ENCODE results near the gene MRRF. TPM values are rescaled to one million over a fixed set of nuclear protein-coding genes. Genes with fewer than 3 reads are reported as not detected.

The MRRF gene
- total RNA-seq, 1 experiment from 2014 or later, result 42.3 TPM

GRCh38 chr9:122248448-122248865 is 16.2 kb upstream of the MRRF start:
- ATAC-seq, result no peak
- DNase-seq (ENCODE audit: low spot score), result no peak
- Mint-ChIP-seq H3K27ac (no peak overlapping the region), H3K4me1 (peaks cover 21% of the 10 kb centered on the region), H3K27me3 (ENCODE audit: low read depth) (no peaks in the 10 kb centered on the region), H3K36me3 (peaks cover 46% of the 10 kb centered on the region), H3K4me3 (no peak overlapping the region), H3K9me3 (no peaks in the 10 kb centered on the region)
- ChIA-PET CTCF (interaction anchor here (1.0 kb wide), 1 partner anchor 34 kb away, joined by 3 read pairs; no protein-coding TSS in a partner anchor), POLR2A (no interaction called here)
- TF ChIP-seq ZMAT4 (CRISPR knock-in tag; IDR thresholded peaks at IDR 0.05) (no peak), JAZF1 (CRISPR knock-in tag; IDR thresholded peaks at IDR 0.05) (no peak), ZNF263 (CRISPR knock-in tag; IDR thresholded peaks at IDR 0.05; ENCODE audit: low read depth) (no peak), GABPB1 (CRISPR knock-in tag; IDR thresholded peaks at IDR 0.05) (no peak), ESRRA (CRISPR knock-in tag; IDR thresholded peaks at IDR 0.05; ENCODE audit: borderline replicate concordance) (no peak), JUN (CRISPR knock-in tag; IDR thresholded peaks at IDR 0.05) (no peak), ZNF281 (CRISPR knock-in tag; IDR thresholded peaks at IDR 0.05) (no peak), ELF4 (CRISPR knock-in tag; IDR thresholded peaks at IDR 0.05; ENCODE audit: low read depth) (no peak)

DNA sequence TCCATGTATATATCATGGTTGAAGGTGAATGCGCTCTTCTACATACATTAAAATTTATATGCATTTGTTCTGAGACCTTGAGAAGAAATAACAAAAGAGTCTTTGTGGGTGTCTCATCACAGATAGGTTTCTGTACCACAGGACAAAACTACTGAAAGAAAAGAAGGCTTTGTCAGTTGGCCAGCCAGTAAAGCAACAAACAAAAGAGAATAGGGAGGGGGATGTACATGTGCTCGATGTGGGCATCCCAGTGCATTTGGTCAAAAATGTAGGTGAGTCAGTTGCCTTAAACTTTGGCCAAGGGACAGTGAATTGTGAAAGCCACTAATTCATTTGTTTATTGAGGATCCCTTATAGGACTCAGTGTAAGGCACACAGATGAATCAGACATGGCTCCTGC is 13.3 kb upstream of the MRRF start:
- ChIA-PET CTCF (no interaction called here), POLR2A (no interaction called here)
- TF ChIP-seq PRRX2 (CRISPR knock-in tag; IDR thresholded peaks at IDR 0.05) (no peak), ZNF138 (CRISPR knock-in tag; conservative IDR thresholded peaks at IDR 0.05) (no peak), GABPB1 (CRISPR knock-in tag; IDR thresholded peaks at IDR 0.05) (no peak), MYBL2 (CRISPR knock-in tag; IDR thresholded peaks at IDR 0.05) (no peak), NFE2L1 (CRISPR knock-in tag; IDR thresholded peaks at IDR 0.05) (no peak), NFATC4 (CRISPR knock-in tag; IDR thresholded peaks at IDR 0.05) (no peak), ZNF232 (CRISPR knock-in tag; IDR thresholded peaks at IDR 0.05) (no peak), NFYB (CRISPR knock-in tag; conservative IDR thresholded peaks at IDR 0.05; ENCODE audit: low read depth) (no peak), ESRRA (CRISPR knock-in tag; IDR thresholded peaks at IDR 0.05; ENCODE audit: borderline replicate concordance) (no peak), ZNF281 (CRISPR knock-in tag; IDR thresholded peaks at IDR 0.05) (no peak), CREB1 (CRISPR knock-in tag; IDR thresholded peaks at IDR 0.05) (no peak), NR2C2 (CRISPR knock-in tag; IDR thresholded peaks at IDR 0.05) (no peak), ELF4 (CRISPR knock-in tag; IDR thresholded peaks at IDR 0.05; ENCODE audit: low read depth) (no peak), MXD4 (CRISPR knock-in tag; IDR thresholded peaks at IDR 0.05; ENCODE audit: borderline replicate concordance) (no peak), HMGA2 (CRISPR knock-in tag; IDR thresholded peaks at IDR 0.05) (no peak)
- TF ChIP-seq, protein P1, sequence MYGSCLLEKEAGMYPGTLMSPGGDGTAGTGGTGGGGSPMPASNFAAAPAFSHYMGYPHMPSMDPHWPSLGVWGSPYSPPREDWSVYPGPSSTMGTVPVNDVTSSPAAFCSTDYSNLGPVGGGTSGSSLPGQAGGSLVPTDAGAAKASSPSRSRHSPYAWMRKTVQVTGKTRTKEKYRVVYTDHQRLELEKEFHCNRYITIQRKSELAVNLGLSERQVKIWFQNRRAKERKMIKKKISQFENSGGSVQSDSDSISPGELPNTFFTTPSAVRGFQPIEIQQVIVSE (CRISPR knock-in tag; IDR thresholded peaks at IDR 0.05; ENCODE audit: borderline replicate concordance), result no peak
- TF ChIP-seq, protein P2, sequence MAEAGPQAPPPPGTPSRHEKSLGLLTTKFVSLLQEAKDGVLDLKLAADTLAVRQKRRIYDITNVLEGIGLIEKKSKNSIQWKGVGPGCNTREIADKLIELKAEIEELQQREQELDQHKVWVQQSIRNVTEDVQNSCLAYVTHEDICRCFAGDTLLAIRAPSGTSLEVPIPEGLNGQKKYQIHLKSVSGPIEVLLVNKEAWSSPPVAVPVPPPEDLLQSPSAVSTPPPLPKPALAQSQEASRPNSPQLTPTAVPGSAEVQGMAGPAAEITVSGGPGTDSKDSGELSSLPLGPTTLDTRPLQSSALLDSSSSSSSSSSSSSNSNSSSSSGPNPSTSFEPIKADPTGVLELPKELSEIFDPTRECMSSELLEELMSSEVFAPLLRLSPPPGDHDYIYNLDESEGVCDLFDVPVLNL (CRISPR knock-in tag; IDR thresholded peaks at IDR 0.05; ENCODE audit: borderline replicate concordance, low read depth), result no peak
- TF ChIP-seq, protein P3, sequence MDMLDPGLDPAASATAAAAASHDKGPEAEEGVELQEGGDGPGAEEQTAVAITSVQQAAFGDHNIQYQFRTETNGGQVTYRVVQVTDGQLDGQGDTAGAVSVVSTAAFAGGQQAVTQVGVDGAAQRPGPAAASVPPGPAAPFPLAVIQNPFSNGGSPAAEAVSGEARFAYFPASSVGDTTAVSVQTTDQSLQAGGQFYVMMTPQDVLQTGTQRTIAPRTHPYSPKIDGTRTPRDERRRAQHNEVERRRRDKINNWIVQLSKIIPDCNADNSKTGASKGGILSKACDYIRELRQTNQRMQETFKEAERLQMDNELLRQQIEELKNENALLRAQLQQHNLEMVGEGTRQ (CRISPR knock-in tag; IDR thresholded peaks at IDR 0.05), result no peak
- TF ChIP-seq, protein P4, sequence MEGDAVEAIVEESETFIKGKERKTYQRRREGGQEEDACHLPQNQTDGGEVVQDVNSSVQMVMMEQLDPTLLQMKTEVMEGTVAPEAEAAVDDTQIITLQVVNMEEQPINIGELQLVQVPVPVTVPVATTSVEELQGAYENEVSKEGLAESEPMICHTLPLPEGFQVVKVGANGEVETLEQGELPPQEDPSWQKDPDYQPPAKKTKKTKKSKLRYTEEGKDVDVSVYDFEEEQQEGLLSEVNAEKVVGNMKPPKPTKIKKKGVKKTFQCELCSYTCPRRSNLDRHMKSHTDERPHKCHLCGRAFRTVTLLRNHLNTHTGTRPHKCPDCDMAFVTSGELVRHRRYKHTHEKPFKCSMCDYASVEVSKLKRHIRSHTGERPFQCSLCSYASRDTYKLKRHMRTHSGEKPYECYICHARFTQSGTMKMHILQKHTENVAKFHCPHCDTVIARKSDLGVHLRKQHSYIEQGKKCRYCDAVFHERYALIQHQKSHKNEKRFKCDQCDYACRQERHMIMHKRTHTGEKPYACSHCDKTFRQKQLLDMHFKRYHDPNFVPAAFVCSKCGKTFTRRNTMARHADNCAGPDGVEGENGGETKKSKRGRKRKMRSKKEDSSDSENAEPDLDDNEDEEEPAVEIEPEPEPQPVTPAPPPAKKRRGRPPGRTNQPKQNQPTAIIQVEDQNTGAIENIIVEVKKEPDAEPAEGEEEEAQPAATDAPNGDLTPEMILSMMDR (IDR thresholded peaks at IDR 0.05), result no peak
- Mint-ChIP-seq H3K4me3 (no peak overlapping the region), H3K9me3 (no peaks in the 10 kb centered on the region), H3K4me1 (peaks cover 42% of the 10 kb centered on the region), H3K36me3 (peaks cover 28% of the 10 kb centered on the region), H3K27ac (peak overlapping the region; percentile 31), H3K27me3 (ENCODE audit: low read depth) (no peaks in the 10 kb centered on the region)
- ATAC-seq, result no peak
- DNase-seq (ENCODE audit: low spot score), result no peak
